ENCODE measurements around the gene LARP1. TPM values are rescaled to one million over a fixed set of nuclear protein-coding genes. Genes with fewer than 3 reads are reported as not detected.
"Not testable (repeated sequence)": the region's sequence is repeated elsewhere in the genome, so short reads cannot be mapped to it uniquely, and the experiment has no call there.

LARP1 gene
- polyA plus RNA-seq, 1 donor from 2014 or later = 24.9 TPM

GRCh38 chr5:154830596-154830995, 75.4 kb downstream of the LARP1 start:
- peaks cover 11% of the 10 kb centered on the region for H3K36me3 Mint-ChIP-seq
- peaks cover 14 to 20% (median 15%) of the 10 kb centered on the region in 3 donors for H3K4me1 Mint-ChIP-seq
- peak overlapping the region in 2 of 3 donors; percentile 24 to 60 for H3K27ac Mint-ChIP-seq
- H3K9me3 Mint-ChIP-seq = no peaks in the 10 kb centered on the region
- H3K4me3 Mint-ChIP-seq = peak overlapping the region in 1 of 4 donors; percentile 44
- no peaks in the 10 kb centered on the region for H3K27me3 Mint-ChIP-seq

- Mint-ChIP-seq H3K27me3 (no peaks in the 10 kb centered on the region), H3K4me1 (peaks cover 14 to 20% (median 15%) of the 10 kb centered on the region in 3 donors), H3K9me3 (no peaks in the 10 kb centered on the region), H3K27ac (peak overlapping the region in 2 of 3 donors; percentile 39 to 50), H3K4me3 (no peak overlapping the region), H3K36me3 (peaks cover 8% of the 10 kb centered on the region)
Measured at GRCh38 chr5:154831451-154831850, 76.3 kb downstream of the LARP1 start.

GRCh38 chr5:154832804-154833203, 77.6 kb downstream of the LARP1 start:
- H3K27ac Mint-ChIP-seq, H3K9me3 Mint-ChIP-seq, H3K27me3 Mint-ChIP-seq, H3K4me3 Mint-ChIP-seq, H3K36me3 Mint-ChIP-seq: not testable (repeated sequence)
- H3K4me1 Mint-ChIP-seq = peaks cover 14 to 20% (median 15%) of the 10 kb centered on the region in 3 donors

GRCh38 chr5:154834053-154834452, 78.9 kb downstream of the LARP1 start:
- H3K27ac Mint-ChIP-seq = no peak overlapping the region
- H3K27me3 Mint-ChIP-seq = no peaks in the 10 kb centered on the region

GRCh38 chr5:154835701-154836052, 80.5 kb downstream of the LARP1 start:
- H3K4me3 Mint-ChIP-seq, H3K36me3 Mint-ChIP-seq, H3K9me3 Mint-ChIP-seq, H3K4me1 Mint-ChIP-seq, H3K27me3 Mint-ChIP-seq: not testable (repeated sequence)
- peak overlapping the region in 1 of 3 donors; percentile 45 for H3K27ac Mint-ChIP-seq

More at GRCh38 chr5:154834053-154834452, 78.9 kb downstream of the LARP1 start:
- no peak overlapping the region for H3K4me3 Mint-ChIP-seq
- H3K4me1 Mint-ChIP-seq = peaks cover 14 to 19% (median 14%) of the 10 kb centered on the region in 3 donors
- H3K9me3 Mint-ChIP-seq = no peaks in the 10 kb centered on the region
- H3K36me3 Mint-ChIP-seq = peaks cover 4% of the 10 kb centered on the region

GRCh38 chr5:154836225-154836624, 81.0 kb downstream of the LARP1 start:
- Mint-ChIP-seq H3K27ac (no peak overlapping the region), H3K4me3 (no peak overlapping the region), H3K27me3 (no peaks in the 10 kb centered on the region), H3K4me1 (peaks cover 3 to 4% (median 4%) of the 10 kb centered on the region in 3 donors), H3K36me3 (no peaks in the 10 kb centered on the region), H3K9me3 (no peaks in the 10 kb centered on the region)

- no peak overlapping the region for H3K4me3 Mint-ChIP-seq
- H3K9me3 Mint-ChIP-seq = no peaks in the 10 kb centered on the region
- H3K4me1 Mint-ChIP-seq = peaks cover 3 to 4% (median 4%) of the 10 kb centered on the region in 3 donors
- no peaks in the 10 kb centered on the region for H3K36me3 Mint-ChIP-seq
- no peaks in the 10 kb centered on the region for H3K27me3 Mint-ChIP-seq
- peak overlapping the region in 1 of 3 donors; percentile 31 for H3K27ac Mint-ChIP-seq
Measured at GRCh38 chr5:154837009-154837901, 82.1 kb downstream of the LARP1 start.

- H3K27me3 Mint-ChIP-seq = no peaks in the 10 kb centered on the region
- no peaks in the 10 kb centered on the region for H3K9me3 Mint-ChIP-seq
- H3K36me3 Mint-ChIP-seq = no peaks in the 10 kb centered on the region
- no peaks in the 10 kb centered on the region for H3K4me1 Mint-ChIP-seq
- no peak overlapping the region for H3K27ac Mint-ChIP-seq
- H3K4me3 Mint-ChIP-seq = no peak overlapping the region
Measured at GRCh38 chr5:154840435-154841272, 85.5 kb downstream of the LARP1 start.

- no peak overlapping the region for H3K27ac Mint-ChIP-seq
- no peaks in the 10 kb centered on the region for H3K27me3 Mint-ChIP-seq
- no peaks in the 10 kb centered on the region for H3K36me3 Mint-ChIP-seq
- no peaks in the 10 kb centered on the region for H3K9me3 Mint-ChIP-seq
- no peaks in the 10 kb centered on the region for H3K4me1 Mint-ChIP-seq
- no peak overlapping the region for H3K4me3 Mint-ChIP-seq
Measured at GRCh38 chr5:154841273-154841661, 86.1 kb downstream of the LARP1 start.

GRCh38 chr5:154842689-154843530, 87.7 kb downstream of the LARP1 start:
- H3K4me1 Mint-ChIP-seq = no peaks in the 10 kb centered on the region
- no peaks in the 10 kb centered on the region for H3K36me3 Mint-ChIP-seq
- H3K27me3 Mint-ChIP-seq = no peaks in the 10 kb centered on the region
- H3K9me3 Mint-ChIP-seq = no peaks in the 10 kb centered on the region
- peak overlapping the region in 2 of 3 donors; percentile 25 to 26 for H3K27ac Mint-ChIP-seq
- no peak overlapping the region for H3K4me3 Mint-ChIP-seq

- no peaks in the 10 kb centered on the region for H3K9me3 Mint-ChIP-seq
- no peaks in the 10 kb centered on the region for H3K27me3 Mint-ChIP-seq
- H3K4me1 Mint-ChIP-seq = no peaks in the 10 kb centered on the region
- H3K36me3 Mint-ChIP-seq = no peaks in the 10 kb centered on the region
- H3K4me3 Mint-ChIP-seq = no peak overlapping the region
- no peak overlapping the region for H3K27ac Mint-ChIP-seq
Measured at GRCh38 chr5:154844809-154845208, 89.6 kb downstream of the LARP1 start.

GRCh38 chr5:154849264-154849785, 94.1 kb downstream of the LARP1 start:
- H3K4me3 Mint-ChIP-seq = no peak overlapping the region
- H3K9me3 Mint-ChIP-seq = no peaks in the 10 kb centered on the region
- no peak overlapping the region for H3K27ac Mint-ChIP-seq
- H3K36me3 Mint-ChIP-seq = peaks cover 2% of the 10 kb centered on the region
- no peaks in the 10 kb centered on the region for H3K4me1 Mint-ChIP-seq
- H3K27me3 Mint-ChIP-seq = no peaks in the 10 kb centered on the region

- H3K27ac Mint-ChIP-seq = no peak overlapping the region
- no peaks in the 10 kb centered on the region for H3K27me3 Mint-ChIP-seq
- H3K9me3 Mint-ChIP-seq = no peaks in the 10 kb centered on the region
- H3K4me1 Mint-ChIP-seq = no peaks in the 10 kb centered on the region
- peaks cover 2% of the 10 kb centered on the region for H3K36me3 Mint-ChIP-seq
- H3K4me3 Mint-ChIP-seq = no peak overlapping the region
Measured at GRCh38 chr5:154849791-154850201, 94.6 kb downstream of the LARP1 start.

- Mint-ChIP-seq H3K36me3 (peaks cover 2% of the 10 kb centered on the region), H3K4me3 (peak within 1 kb of the TSS in 1 of 4 donors; percentile 20), H3K27ac (no peak within 1 kb of the TSS)
Measured at GRCh38 chr5:154850255-154851062, 95.3 kb downstream of the LARP1 start, which contains the start of gene FAXDC2. Gene FAXDC2, minus strand, starts transcription at chr5:154850603. Its CDS starts 12,425 bp downstream, at chr5:154838178.

More at GRCh38 chr5:154850255-154851062, 95.3 kb downstream of the LARP1 start, which contains the start of gene FAXDC2:
- Mint-ChIP-seq H3K4me1 (no peaks in the 10 kb centered on the region), H3K9me3 (no peaks in the 10 kb centered on the region), H3K27me3 (no peaks in the 10 kb centered on the region)
